MM.1S (cell line): ENCODE results near the gene TMEFF2.

ENCODE experiments used
- DNase-seq: peaks from one replicate; pipeline ENCODE4 v3.0.0-alpha.2; 2015
- H2AFZ ChIP-seq: fragments of 300-600 bp; sonication (generic); 2 replicates; pipeline ENCODE4 v1.6.0; 2016; ENCODE audit warnings: antibody characterized with exemption, low read length
- H3F3A ChIP-seq: fragments of 300-600 bp; sonication (generic); 2 replicates; pipeline ENCODE4 v1.6.1; 2016; ENCODE audit warnings: mild to moderate bottlenecking, antibody characterized with exemption, low read length, moderate library complexity, mixed read lengths; ENCODE audit not compliant: insufficient read depth
- H3K27ac ChIP-seq: fragments of 300-600 bp; sonication (generic); 2 replicates; pipeline ENCODE4 v1.5.1; 2016; ENCODE audit warnings: mild to moderate bottlenecking, low read length
- H3K27me3 ChIP-seq: fragments of 300-600 bp; sonication (generic); replicated peaks from 2 replicates; pipeline ENCODE4 v1.6.0; 2016; ENCODE audit warnings: low read length; ENCODE audit not compliant: insufficient read depth
- H3K36me3 ChIP-seq: fragments of 300-600 bp; sonication (generic); replicated peaks from 2 replicates; pipeline ENCODE4 v1.6.1; 2016; ENCODE audit warnings: mild to moderate bottlenecking, low read length, mixed read lengths; ENCODE audit not compliant: insufficient read depth
- H3K4me1 ChIP-seq: fragments of 300-600 bp; sonication (generic); 2 replicates; pipeline ENCODE4 v1.6.1; 2016; ENCODE audit warnings: low read length, mixed read lengths
- H3K4me2 ChIP-seq: fragments of 300-600 bp; sonication (generic); 2 replicates; pipeline ENCODE4 v1.6.0; 2016; ENCODE audit warnings: low read depth, low read length
- H3K4me3 ChIP-seq: fragments of 300-600 bp; sonication (generic); 2 replicates; pipeline ENCODE4 v1.5.1; 2016; ENCODE audit warnings: low read length, mixed read lengths
- H3K79me2 ChIP-seq: fragments of 300-600 bp; sonication (generic); 2 replicates; pipeline ENCODE4 v1.6.1; 2016; ENCODE audit warnings: mixed run types, low read length, mixed read lengths
- H3K9ac ChIP-seq: fragments of 300-600 bp; sonication (generic); 2 replicates; pipeline ENCODE4 v1.6.1; 2016; ENCODE audit warnings: low read length, mixed read lengths
- H3K9me2 ChIP-seq: fragments of 300-600 bp; sonication (generic); replicated peaks from 2 replicates; pipeline ENCODE4 v1.6.1; 2016; ENCODE audit warnings: mild to moderate bottlenecking, low read length, mixed read lengths; ENCODE audit not compliant: insufficient read depth
- H3K9me3 ChIP-seq: fragments of 300-600 bp; sonication (generic); replicated peaks from 2 replicates; pipeline ENCODE4 v1.6.1; 2016; ENCODE audit warnings: mild to moderate bottlenecking, low read length, mixed read lengths; ENCODE audit not compliant: insufficient read depth
- H4K20me1 ChIP-seq: fragments of 300-600 bp; sonication (generic); 2 replicates; pipeline ENCODE4 v1.6.1; 2016; ENCODE audit warnings: mild to moderate bottlenecking, low read length, moderate library complexity, mixed read lengths; ENCODE audit not compliant: insufficient read depth
- CTCF ChIP-seq: fragments of 300-600 bp; sonication (generic); IDR thresholded peaks from 2 replicates; pipeline ENCODE4 v1.5.1; 2016; ENCODE audit warnings: antibody characterized with exemption, low read length, mixed read lengths
- EZH2 ChIP-seq: fragments of 300-600 bp; sonication (generic); optimal IDR thresholded peaks from 2 replicates; pipeline ENCODE3; 2017; ENCODE audit warnings: low read depth, mild to moderate bottlenecking, antibody characterized with exemption, low read length, mixed read lengths
- EZH2phosphoT487 ChIP-seq: fragments of 300-600 bp; sonication (generic); IDR thresholded peaks from 2 replicates; pipeline ENCODE4 v1.6.1; 2018; ENCODE audit warnings: antibody characterized with exemption, low read length

TMEFF2 gene

GRCh38 chr2:192128655-192129054, 66.1 kb downstream of the TMEFF2 start:
- Histone ChIP-seq H3K4me3 (no peak overlapping the region), H3K4me1 (no peaks in the 10 kb centered on the region), H2AFZ (no peak overlapping the region), H3K9ac (no peak overlapping the region), H3K4me2 (no peak overlapping the region), H3K27ac (no peak overlapping the region), H3F3A (no peaks in the 10 kb centered on the region), H3K9me2 (no peaks in the 10 kb centered on the region), H3K36me3 (no peaks in the 10 kb centered on the region), H4K20me1 (no peaks in the 10 kb centered on the region), H3K9me3 (no peaks in the 10 kb centered on the region), H3K79me2 (no peaks in the 10 kb centered on the region), H3K27me3 (no peaks in the 10 kb centered on the region)
- TF ChIP-seq EZH2phosphoT487 (no peak), EZH2 (no peak), CTCF (no peak)
- no peak for DNase-seq

- no peaks in the 10 kb centered on the region for H3K27me3 ChIP-seq
- no peaks in the 10 kb centered on the region for H3F3A ChIP-seq
- no peaks in the 10 kb centered on the region for H3K36me3 ChIP-seq
- no peaks in the 10 kb centered on the region for H3K4me1 ChIP-seq
- TF ChIP-seq EZH2phosphoT487 (no peak), EZH2 (no peak), CTCF (no peak)
- no peak for DNase-seq
- H3K79me2 ChIP-seq: no peaks in the 10 kb centered on the region
- no peaks in the 10 kb centered on the region for H4K20me1 ChIP-seq
- H2AFZ ChIP-seq: no peak overlapping the region
- H3K9me2 ChIP-seq: no peaks in the 10 kb centered on the region
- H3K4me2 ChIP-seq: no peak overlapping the region
- no peaks in the 10 kb centered on the region for H3K9me3 ChIP-seq
- H3K4me3 ChIP-seq: no peak overlapping the region
- no peak overlapping the region for H3K27ac ChIP-seq
- H3K9ac ChIP-seq: no peak overlapping the region
Measured at GRCh38 chr2:192127434-192127833, 67.3 kb downstream of the TMEFF2 start.

GRCh38 chr2:192126912-192127311, 67.8 kb downstream of the TMEFF2 start:
- Histone ChIP-seq H3K4me3 (no peak overlapping the region), H3K79me2 (no peaks in the 10 kb centered on the region), H3K4me2 (no peak overlapping the region), H3K9me2 (no peaks in the 10 kb centered on the region), H4K20me1 (no peaks in the 10 kb centered on the region), H3K9me3 (no peaks in the 10 kb centered on the region), H3K4me1 (no peaks in the 10 kb centered on the region), H2AFZ (no peak overlapping the region), H3F3A (no peaks in the 10 kb centered on the region), H3K9ac (no peak overlapping the region), H3K27me3 (no peaks in the 10 kb centered on the region), H3K36me3 (no peaks in the 10 kb centered on the region), H3K27ac (no peak overlapping the region)
- DNase-seq: no peak
- TF ChIP-seq EZH2: no peak
- no peak for TF ChIP-seq CTCF
- no peak for TF ChIP-seq EZH2phosphoT487
